ENCODE data around the gene ELN.

DNA sequence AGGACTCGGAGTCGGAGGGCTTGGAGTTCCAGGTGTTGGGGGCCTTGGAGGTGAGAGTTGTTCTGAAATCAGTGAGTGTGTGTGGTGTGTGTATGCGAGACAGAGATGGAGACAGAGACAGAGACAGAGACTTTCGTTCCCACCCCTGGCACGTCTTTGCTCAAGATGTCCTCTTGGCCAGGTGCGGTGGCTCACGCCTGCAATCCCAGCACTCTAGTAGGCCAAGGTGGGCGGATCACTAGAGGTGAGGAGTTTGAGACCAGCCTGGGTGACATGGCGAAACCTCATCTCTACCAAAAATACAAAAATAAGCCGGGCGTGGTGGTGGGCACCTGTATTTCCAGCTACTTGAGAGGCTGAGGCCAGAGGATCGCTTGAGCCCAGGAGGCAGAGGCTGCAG, 35.7 kb downstream of the ELN start:
- TF ChIP-seq CHD1 (IDR thresholded peaks at IDR 0.05; ENCODE audit: low read depth, low read length), result no peak
- TF ChIP-seq, protein P1, sequence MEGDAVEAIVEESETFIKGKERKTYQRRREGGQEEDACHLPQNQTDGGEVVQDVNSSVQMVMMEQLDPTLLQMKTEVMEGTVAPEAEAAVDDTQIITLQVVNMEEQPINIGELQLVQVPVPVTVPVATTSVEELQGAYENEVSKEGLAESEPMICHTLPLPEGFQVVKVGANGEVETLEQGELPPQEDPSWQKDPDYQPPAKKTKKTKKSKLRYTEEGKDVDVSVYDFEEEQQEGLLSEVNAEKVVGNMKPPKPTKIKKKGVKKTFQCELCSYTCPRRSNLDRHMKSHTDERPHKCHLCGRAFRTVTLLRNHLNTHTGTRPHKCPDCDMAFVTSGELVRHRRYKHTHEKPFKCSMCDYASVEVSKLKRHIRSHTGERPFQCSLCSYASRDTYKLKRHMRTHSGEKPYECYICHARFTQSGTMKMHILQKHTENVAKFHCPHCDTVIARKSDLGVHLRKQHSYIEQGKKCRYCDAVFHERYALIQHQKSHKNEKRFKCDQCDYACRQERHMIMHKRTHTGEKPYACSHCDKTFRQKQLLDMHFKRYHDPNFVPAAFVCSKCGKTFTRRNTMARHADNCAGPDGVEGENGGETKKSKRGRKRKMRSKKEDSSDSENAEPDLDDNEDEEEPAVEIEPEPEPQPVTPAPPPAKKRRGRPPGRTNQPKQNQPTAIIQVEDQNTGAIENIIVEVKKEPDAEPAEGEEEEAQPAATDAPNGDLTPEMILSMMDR (conservative IDR thresholded peaks at IDR 0.05; ENCODE audit: low read depth, low read length), result no peak
- TF ChIP-seq POLR2A (IDR thresholded peaks at IDR 0.05; ENCODE audit: low read depth, low read length), result no peak
- TF ChIP-seq RCOR1 (IDR thresholded peaks at IDR 0.05; ENCODE audit: insufficient replicate concordance, low read length), result no peak

Measured in IMR-90 (cell line).